C4-2B (cell line): ENCODE results near the gene CFAP20DC.

ENCODE experiments used
- H3K27ac ChIP-seq: fragments of 450-650 bp; 2 replicates; pipeline ENCODE4 v1.5.1; 2017
- ZFX ChIP-seq: fragments of 450-650 bp; IDR thresholded peaks from 2 replicates; pipeline ENCODE4 v1.6.1; 2017
- TF ChIP-seq, protein P1 (sequence below): fragments of 450-650 bp; conservative IDR thresholded peaks from 2 replicates; pipeline ENCODE4 v1.5.1; 2017; ENCODE audit warnings: mild to moderate bottlenecking

Gene CFAP20DC

DNA sequence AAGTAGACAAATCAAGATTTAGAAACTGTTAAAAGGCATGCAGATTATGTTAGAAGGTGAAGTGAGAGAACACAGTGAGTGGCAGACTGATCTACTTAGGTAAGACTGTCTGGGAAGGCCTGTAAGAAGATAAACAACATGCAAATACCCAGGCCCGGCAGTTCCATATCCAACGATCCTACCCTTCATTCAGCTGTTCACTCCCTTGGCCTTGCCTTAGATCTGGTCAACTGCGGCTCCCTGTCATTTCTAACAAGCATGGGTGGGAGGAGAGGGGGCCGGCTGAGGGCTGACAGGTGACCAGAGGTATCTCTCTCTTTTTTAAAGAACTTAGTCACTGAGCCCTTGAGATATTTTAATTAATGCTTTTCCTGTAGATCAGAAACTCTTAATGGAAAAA is 298.6 kb downstream of the CFAP20DC start:
- TF ChIP-seq, protein P1, sequence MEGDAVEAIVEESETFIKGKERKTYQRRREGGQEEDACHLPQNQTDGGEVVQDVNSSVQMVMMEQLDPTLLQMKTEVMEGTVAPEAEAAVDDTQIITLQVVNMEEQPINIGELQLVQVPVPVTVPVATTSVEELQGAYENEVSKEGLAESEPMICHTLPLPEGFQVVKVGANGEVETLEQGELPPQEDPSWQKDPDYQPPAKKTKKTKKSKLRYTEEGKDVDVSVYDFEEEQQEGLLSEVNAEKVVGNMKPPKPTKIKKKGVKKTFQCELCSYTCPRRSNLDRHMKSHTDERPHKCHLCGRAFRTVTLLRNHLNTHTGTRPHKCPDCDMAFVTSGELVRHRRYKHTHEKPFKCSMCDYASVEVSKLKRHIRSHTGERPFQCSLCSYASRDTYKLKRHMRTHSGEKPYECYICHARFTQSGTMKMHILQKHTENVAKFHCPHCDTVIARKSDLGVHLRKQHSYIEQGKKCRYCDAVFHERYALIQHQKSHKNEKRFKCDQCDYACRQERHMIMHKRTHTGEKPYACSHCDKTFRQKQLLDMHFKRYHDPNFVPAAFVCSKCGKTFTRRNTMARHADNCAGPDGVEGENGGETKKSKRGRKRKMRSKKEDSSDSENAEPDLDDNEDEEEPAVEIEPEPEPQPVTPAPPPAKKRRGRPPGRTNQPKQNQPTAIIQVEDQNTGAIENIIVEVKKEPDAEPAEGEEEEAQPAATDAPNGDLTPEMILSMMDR: no peak
- TF ChIP-seq ZFX: no peak
- no peak overlapping the region for H3K27ac ChIP-seq

DNA sequence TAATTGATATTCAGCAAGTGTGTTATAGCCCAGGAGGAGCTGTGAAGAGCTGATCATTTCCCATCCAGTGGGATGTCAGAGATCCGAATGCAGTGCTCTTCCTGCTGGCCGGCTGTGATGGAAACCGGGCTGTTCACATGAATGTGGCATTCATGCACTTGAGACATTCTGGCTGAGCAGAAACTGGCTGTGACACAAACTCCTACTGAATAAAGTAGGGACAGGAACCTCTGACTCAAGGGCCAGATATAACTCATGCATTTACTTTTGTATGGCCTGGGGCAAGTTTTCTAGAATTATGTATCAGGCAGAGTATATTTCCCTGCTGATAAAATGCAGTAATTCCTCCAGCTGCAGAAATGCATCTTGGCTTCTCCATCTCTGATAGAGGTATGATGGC is 299.9 kb downstream of the CFAP20DC start:
- no peak for TF ChIP-seq ZFX
- TF ChIP-seq, protein P1: no peak
- H3K27ac ChIP-seq: no peak overlapping the region

DNA sequence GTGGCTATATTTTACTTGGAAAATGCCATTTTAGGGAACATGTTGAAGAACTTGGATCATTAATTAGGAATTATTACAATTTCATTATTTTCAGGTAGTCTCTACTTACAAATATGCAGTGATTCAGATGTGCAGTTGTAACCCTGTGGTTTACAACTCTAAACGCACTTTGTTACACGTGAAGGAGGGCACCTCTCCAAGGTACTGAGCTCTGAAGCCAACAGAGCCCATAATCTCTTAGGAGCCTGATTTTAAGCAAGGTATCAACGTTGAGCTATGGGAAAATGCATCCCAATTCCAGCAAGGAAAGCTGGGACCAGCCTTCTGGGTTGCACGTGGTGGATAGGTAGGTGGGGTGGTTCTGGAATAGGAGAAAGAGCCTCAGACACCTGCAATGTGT is 301.8 kb downstream of the CFAP20DC start:
- TF ChIP-seq, protein P1: no peak
- no peak for TF ChIP-seq ZFX
- no peak overlapping the region for H3K27ac ChIP-seq

DNA sequence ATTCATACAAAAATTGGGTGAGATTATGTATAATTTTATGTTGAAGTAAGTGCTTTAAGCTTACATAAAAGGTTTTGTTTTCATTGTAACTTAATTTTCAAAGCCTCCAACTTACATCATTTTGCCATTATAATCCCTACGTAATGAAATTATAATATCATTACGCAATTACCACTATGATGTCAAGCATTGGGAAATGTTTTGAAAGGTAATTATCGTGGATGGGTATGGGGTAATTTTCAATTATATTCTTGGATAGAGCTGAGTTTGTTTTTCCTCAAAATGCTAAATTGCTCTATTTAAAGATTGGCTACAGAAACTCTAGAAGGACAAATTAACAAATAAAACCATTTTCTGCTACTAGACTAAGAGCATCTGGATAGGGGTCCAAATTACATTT is 303.1 kb downstream of the CFAP20DC start:
- no peak overlapping the region for H3K27ac ChIP-seq
- TF ChIP-seq, protein P1: no peak
- no peak for TF ChIP-seq ZFX

DNA sequence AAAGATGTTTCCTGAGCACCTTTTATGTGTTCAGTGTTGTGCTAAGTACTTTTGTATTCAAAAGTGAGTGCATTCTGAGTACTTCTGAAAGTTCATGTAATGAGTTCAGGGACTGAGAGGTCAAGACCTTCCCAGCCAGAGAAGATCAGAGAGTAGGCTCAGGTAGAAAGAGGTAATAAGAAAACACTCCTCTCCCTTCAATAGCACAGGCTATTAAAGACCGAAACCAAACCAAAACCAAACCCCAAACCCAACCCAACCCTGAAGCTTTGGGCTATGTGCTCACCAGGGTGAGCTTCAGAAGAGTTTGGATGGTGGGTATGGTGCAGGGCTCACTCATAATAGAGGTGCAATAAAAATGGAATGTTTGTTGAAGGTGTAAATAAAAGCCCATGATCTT is 306.5 kb downstream of the CFAP20DC start:
- no peak for TF ChIP-seq ZFX
- TF ChIP-seq, protein P1: no peak
- no peak overlapping the region for H3K27ac ChIP-seq

DNA sequence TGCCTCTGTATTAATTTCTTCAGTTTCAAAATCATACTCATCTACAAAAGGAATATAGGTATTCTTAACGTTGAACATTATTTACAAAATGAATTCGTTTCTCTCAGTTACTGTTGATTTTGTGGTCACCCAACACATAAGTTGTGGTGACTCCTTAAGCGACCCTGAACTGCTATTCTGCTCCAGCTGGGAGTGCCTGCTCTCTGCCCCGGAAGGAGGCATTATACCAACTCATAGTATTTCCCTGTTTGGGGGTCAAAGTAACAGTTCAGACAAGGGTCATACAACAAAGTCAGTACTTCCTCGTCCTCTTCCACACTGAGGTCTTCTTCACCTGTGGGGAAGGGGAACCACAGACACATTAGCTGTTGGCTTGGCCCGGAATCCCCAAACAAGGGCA is 307.6 kb downstream of the CFAP20DC start:
- TF ChIP-seq, protein P1: no peak
- no peak for TF ChIP-seq ZFX
- H3K27ac ChIP-seq: no peak overlapping the region

DNA sequence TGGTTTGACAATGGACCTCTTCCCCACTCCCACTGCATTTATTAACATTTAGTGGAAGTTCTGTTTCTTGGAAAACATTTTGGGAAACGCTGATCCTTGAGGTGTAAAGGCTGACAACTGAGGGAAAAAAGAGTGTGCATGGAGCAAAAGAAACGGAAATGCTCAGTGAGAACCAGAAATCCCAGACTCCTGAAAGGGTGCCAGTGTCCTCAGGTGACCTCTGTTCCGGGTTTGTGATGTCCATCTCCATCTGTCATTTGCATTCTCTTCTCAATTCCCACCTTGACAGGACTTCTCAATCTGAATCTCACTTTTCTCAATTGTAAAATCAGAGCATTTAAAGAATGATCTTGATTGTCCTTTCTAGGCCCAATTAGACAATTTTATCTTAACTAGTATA is 312.2 kb downstream of the CFAP20DC start:
- no peak overlapping the region; the same call in 1 of the 2 replicates for H3K27ac ChIP-seq
- TF ChIP-seq, protein P1: no peak
- TF ChIP-seq ZFX: no peak
